Activated T-helper 1 cell treated with anti-CD3 and anti-CD28 coated beads, Interleukin-12 subunit alpha, Interleukin-12 subunit beta, Interleukin-2, Interleukin-4 antibody, amounts not matched to agents 30 ng/mL and 10 ng/mL and 1 ng/mL, durations not matched to agents 14 hours and 24 hours and 36 hours (primary cell): ENCODE measurements around the gene RGS9BP. TPM values are rescaled to one million over a fixed set of nuclear protein-coding genes. Genes with fewer than 3 reads are reported as not detected.
"Not testable (repeated sequence)": the region's sequence is repeated elsewhere in the genome, so short reads cannot be mapped to it uniquely, and the experiment has no call there.

ENCODE experiments used
- DNase-seq: peaks from one replicate; pipeline ENCODE4 v3.0.0; 2021; ENCODE audit warnings: low spot score
- H3K27ac Mint-ChIP-seq: one replicate; pipeline ENCODE4 v1.8.0; 2021; ENCODE audit warnings: mild to moderate bottlenecking, mixed read lengths
- H3K27me3 Mint-ChIP-seq: one replicate; pipeline ENCODE4 v1.8.0; 2022; ENCODE audit warnings: mild to moderate bottlenecking, moderate library complexity, mixed read lengths; ENCODE audit not compliant: insufficient read depth
- H3K36me3 Mint-ChIP-seq: one replicate; pipeline ENCODE4 v1.8.0; 2021; ENCODE audit warnings: low read depth, mixed read lengths
- H3K4me1 Mint-ChIP-seq: one replicate; pipeline ENCODE4 v1.8.0; 2021; ENCODE audit warnings: low read depth, mixed read lengths
- H3K4me3 Mint-ChIP-seq: one replicate; pipeline ENCODE4 v1.8.0; 2021; ENCODE audit warnings: mild to moderate bottlenecking, moderate library complexity, mixed read lengths
- H3K9me3 Mint-ChIP-seq: one replicate; pipeline ENCODE4 v1.8.0; 2021; ENCODE audit warnings: mixed read lengths
- intact Hi-C: fragments of 100-400 bp; cut with micrococcal nuclease; formaldehyde crosslinking; loops from one replicate; pipeline ENCODE4 v1.15.1; 2024
- total RNA-seq: library from RNA; stranded (reverse); gene quantifications from 2 replicates; pipeline ENCODE4 v1.2.3, GENCODE V29; 2022

Gene RGS9BP
- 0.17 TPM in 1 of 2 replicates, not detected in the other for total RNA-seq

DNA sequence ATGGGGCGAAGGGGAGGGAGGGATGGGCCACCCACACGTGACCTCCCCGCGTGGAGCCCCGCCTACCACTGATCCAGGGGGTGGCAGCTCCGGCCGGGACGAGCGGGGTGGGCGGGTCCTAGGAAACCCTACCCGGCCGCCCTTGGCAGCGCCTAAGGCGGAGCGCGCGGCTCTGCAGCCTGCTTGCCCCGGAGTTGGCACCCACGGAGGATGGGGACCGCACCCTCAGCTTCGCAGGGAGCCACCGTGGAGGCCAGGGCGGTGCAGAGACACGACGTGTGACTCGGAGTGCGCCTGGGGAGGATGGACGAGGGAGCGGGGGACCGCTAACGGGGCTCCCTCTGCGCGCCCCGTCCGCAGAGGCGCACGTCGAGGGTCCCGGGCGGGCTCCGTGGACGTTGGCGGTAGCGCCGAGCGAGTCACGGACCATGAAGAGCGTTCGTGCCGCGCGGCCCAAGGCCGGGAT is at the start of gene RGS9BP:
Gene RGS9BP, plus strand, starts transcription at position 129 of the 466 bp plus-strand sequence. CDS start 416 bp downstream, outside the sequence.
- peak; percentile 52 for DNase-seq
- Mint-ChIP-seq H3K27me3 (peaks cover 34% of the 10 kb centered on the region), H3K36me3 (no peaks in the 10 kb centered on the region), H3K4me1 (peaks cover 25% of the 10 kb centered on the region), H3K4me3 (peak within 1 kb of the TSS; percentile 88), H3K9me3 (no peaks in the 10 kb centered on the region), H3K27ac (peak within 1 kb of the TSS; percentile 71)
- intact Hi-C loops: loop anchor here (1.0 to 5.0 kb wide), 8 partner anchors 16 to 627 kb away; partner anchors contain the start of genes CEBPA, DPY19L3, FAAP24 and GPATCH1

DNA sequence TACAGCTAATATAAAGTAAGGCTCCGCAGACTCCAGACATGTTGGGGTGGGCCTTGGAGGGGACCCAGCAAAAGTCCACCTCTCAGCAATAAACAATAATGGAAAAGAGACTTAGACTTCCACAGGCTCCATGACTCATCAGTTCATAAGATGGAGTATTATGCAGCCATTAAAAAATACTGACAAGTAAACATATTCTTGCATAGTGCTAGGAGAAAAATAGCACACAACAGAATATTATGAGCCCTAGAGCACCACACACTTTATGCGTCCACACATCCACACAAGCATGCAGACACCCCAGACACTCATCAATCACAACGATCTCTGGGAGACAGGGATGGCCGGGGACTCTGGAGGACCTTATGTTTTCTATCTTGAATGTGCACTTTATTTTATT is 48.7 kb upstream of the RGS9BP start:
- Mint-ChIP-seq H3K4me3 (no peak overlapping the region), H3K27ac (no peak overlapping the region), H3K27me3 (no peaks in the 10 kb centered on the region), H3K9me3 (no peaks in the 10 kb centered on the region), H3K36me3 (peaks cover 12% of the 10 kb centered on the region), H3K4me1 (no peaks in the 10 kb centered on the region)
- intact Hi-C loops: no loop called here
- DNase-seq: no peak

DNA sequence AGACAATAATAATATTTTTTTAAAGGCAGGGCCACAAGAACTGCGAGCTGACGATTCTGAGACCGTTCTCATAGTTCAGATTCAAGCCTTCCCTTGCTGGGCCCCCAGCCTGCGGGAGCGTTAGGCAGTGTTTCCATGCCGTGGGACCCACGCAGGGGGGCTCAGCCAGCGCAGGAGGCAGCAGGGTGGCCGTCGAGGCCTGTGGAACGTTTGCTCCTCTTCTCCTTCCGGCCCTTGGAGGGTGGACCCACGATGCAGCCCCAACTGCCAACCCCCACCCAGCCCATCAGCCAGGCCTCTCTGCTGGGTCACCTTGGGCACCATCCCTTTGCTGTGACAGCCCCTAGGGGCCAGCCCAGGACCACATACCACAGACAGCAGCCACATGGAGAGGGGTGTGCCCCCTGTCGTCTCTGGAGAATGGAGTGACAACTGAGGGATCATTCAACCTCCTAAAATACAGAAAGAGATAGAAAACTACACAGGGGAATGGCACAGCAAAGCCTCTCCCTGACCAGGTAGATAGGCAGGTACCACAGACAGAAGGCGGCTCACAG is 47.9 kb upstream of the RGS9BP start:
- no peak overlapping the region for H3K4me3 Mint-ChIP-seq
- H3K27ac Mint-ChIP-seq: no peak overlapping the region
- DNase-seq: no peak
- H3K27me3 Mint-ChIP-seq: no peaks in the 10 kb centered on the region
- H3K9me3 Mint-ChIP-seq: no peaks in the 10 kb centered on the region
- H3K36me3 Mint-ChIP-seq: peaks cover 5% of the 10 kb centered on the region
- no peaks in the 10 kb centered on the region for H3K4me1 Mint-ChIP-seq
- intact Hi-C loops: no loop called here

DNA sequence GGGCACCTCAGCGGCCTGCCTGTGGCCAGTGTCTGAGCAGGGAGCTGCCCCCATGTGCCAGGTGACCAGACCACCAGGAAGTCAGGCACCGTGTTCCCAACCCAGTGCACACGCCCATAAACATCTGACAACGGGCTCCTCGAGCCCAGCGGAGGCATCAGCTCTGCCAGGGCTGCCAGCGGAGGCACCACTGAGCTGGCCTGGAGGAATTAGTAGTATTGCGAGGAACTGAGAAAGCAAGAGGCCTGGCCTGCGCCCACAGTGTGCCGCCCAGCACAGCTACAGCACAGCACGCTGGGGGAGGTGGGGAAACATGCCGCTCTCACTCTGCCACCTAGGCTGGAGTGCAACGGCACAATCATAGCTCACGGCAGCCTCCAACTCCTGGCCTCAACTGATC is 45.3 kb upstream of the RGS9BP start:
- no peak overlapping the region for H3K27ac Mint-ChIP-seq
- no peaks in the 10 kb centered on the region for H3K4me1 Mint-ChIP-seq
- no peaks in the 10 kb centered on the region for H3K9me3 Mint-ChIP-seq
- no peak overlapping the region for H3K4me3 Mint-ChIP-seq
- no peaks in the 10 kb centered on the region for H3K36me3 Mint-ChIP-seq
- no peaks in the 10 kb centered on the region for H3K27me3 Mint-ChIP-seq
- no peak for DNase-seq
- intact Hi-C loops: no loop called here

- Mint-ChIP-seq H3K9me3 (no peaks in the 10 kb centered on the region), H3K36me3 (peaks cover 3% of the 10 kb centered on the region), H3K4me3 (no peak overlapping the region), H3K27ac (no peak overlapping the region), H3K4me1 (no peaks in the 10 kb centered on the region), H3K27me3 (no peaks in the 10 kb centered on the region)
- DNase-seq: no peak
- intact Hi-C loops: no loop called here
Observed at GRCh38 chr19:32631381-32631780, 44.3 kb upstream of the RGS9BP start.

DNA sequence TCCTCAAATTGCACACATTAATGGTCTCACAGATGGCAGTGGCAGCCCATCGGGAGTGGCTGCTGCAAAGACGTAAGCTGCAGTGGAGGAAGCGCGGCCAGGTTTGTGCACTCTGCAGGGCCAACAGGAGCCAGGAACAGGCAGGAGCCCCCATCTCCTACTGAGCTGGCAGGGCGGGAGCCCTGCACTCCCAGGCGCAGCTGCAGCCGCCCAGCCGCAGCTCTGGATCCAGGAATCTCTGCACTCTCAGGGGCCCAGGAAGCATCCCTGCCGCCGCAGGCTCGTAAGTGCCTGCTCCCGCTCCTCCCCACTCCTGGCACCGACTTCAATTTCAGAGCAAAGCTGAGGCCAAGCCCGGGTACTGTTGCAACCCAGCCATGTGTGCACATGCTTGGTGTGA is 38.2 kb upstream of the RGS9BP start:
- H3K36me3 Mint-ChIP-seq: peaks cover 25% of the 10 kb centered on the region
- intact Hi-C loops: no loop called here
- no peak overlapping the region for H3K4me3 Mint-ChIP-seq
- DNase-seq: no peak
- no peaks in the 10 kb centered on the region for H3K9me3 Mint-ChIP-seq
- H3K27me3 Mint-ChIP-seq: no peaks in the 10 kb centered on the region
- H3K27ac Mint-ChIP-seq: no peak overlapping the region
- H3K4me1 Mint-ChIP-seq: no peaks in the 10 kb centered on the region

DNA sequence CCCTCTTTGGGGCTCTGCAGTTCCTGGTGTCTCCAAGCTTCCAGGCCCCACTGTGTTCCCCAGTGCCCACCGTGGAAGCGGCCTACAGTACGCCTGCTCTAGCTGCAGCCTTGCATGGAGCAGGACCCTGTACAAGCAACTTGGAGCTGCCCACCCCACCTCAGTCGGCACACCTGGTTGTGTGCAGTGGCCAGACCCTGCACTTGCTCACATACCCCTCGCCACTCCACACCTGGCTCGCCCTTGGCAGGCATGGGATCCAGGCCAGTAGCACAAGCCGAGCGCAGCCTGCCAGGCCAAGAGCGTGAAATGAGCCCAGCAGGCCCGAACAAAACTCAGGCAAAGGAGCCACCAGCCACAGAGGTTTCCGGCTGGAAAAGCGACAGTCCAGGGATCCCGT is 37.0 kb upstream of the RGS9BP start:
- Mint-ChIP-seq H3K36me3 (peaks cover 36% of the 10 kb centered on the region), H3K27me3 (no peaks in the 10 kb centered on the region)

DNA sequence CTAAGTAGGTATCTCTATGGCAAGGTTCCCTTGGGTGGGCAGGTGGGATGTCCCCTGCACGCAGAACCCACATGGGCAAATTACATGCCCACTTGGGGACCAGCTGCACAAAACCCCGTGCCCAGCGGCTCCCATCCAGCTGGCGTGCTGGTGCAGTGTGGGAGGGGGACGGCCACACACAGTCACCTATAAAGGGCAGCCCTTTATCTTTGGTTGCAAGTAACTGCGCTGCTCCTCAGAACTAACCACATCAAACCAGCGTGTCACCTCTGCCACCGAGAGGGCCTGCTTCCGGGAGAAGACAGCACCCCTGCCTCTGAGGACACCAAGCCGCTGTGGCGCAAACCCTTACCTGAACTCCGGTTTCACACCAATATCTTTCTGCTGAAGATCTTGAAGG is 32.9 kb upstream of the RGS9BP start:
- no peaks in the 10 kb centered on the region for H3K27me3 Mint-ChIP-seq
- peak overlapping the region; percentile 66 for H3K27ac Mint-ChIP-seq
- peak; percentile 49 for DNase-seq
- H3K4me1 Mint-ChIP-seq: peaks cover 25% of the 10 kb centered on the region
- intact Hi-C loops: loop anchor here (5.0 kb wide), 1 partner anchor 45 kb away; no protein-coding TSS in a partner anchor
- H3K9me3 Mint-ChIP-seq: no peaks in the 10 kb centered on the region
- no peak overlapping the region for H3K4me3 Mint-ChIP-seq
- H3K36me3 Mint-ChIP-seq: peaks cover 37% of the 10 kb centered on the region

More for the DNA sequence above, 37.0 kb upstream of the RGS9BP start:
- DNase-seq: no peak
- peaks cover 11% of the 10 kb centered on the region for H3K4me1 Mint-ChIP-seq
- H3K27ac Mint-ChIP-seq: no peak overlapping the region
- intact Hi-C loops: no loop called here
- H3K9me3 Mint-ChIP-seq: no peaks in the 10 kb centered on the region
- H3K4me3 Mint-ChIP-seq: no peak overlapping the region

- intact Hi-C loops: no loop called here
- peak overlapping the region; percentile 42 for H3K27ac Mint-ChIP-seq
- no peak overlapping the region for H3K4me3 Mint-ChIP-seq
- no peak for DNase-seq
- no peaks in the 10 kb centered on the region for H3K27me3 Mint-ChIP-seq
- H3K36me3 Mint-ChIP-seq: peaks cover 29% of the 10 kb centered on the region
- H3K9me3 Mint-ChIP-seq: no peaks in the 10 kb centered on the region
- H3K4me1 Mint-ChIP-seq: peaks cover 25% of the 10 kb centered on the region
Observed at GRCh38 chr19:32646556-32646955, 29.1 kb upstream of the RGS9BP start.

DNA sequence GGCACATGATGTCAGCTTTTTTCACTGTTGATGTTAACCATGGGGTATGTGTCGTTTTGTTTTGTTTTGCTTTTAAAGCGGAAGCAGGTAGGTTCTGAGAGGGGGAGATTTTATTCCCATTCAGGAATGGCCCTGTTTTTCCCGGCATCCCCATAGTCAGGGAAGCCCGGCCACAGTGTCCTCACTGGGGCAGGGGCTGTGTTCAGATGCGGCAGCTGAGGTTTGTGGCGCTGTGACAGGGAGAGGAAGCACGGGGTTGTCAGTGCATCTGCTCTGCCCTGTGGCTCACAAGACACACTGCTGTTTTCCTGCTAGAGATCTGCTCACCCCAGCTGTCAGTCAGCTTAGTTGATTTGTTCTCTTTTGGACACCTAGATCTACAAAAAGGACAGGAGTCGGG is 28.3 kb upstream of the RGS9BP start:
- no peak overlapping the region for H3K4me3 Mint-ChIP-seq
- H3K36me3 Mint-ChIP-seq: peaks cover 24% of the 10 kb centered on the region
- H3K27me3 Mint-ChIP-seq: no peaks in the 10 kb centered on the region
- intact Hi-C loops: no loop called here
- peaks cover 25% of the 10 kb centered on the region for H3K4me1 Mint-ChIP-seq
- DNase-seq: no peak
- no peak overlapping the region for H3K27ac Mint-ChIP-seq
- no peaks in the 10 kb centered on the region for H3K9me3 Mint-ChIP-seq

- H3K36me3 Mint-ChIP-seq: peaks cover 16% of the 10 kb centered on the region
- intact Hi-C loops: no loop called here
- DNase-seq: no peak
- no peak overlapping the region for H3K27ac Mint-ChIP-seq
- peaks cover 10% of the 10 kb centered on the region for H3K4me1 Mint-ChIP-seq
- H3K9me3 Mint-ChIP-seq: no peaks in the 10 kb centered on the region
- no peak overlapping the region for H3K4me3 Mint-ChIP-seq
- H3K27me3 Mint-ChIP-seq: no peaks in the 10 kb centered on the region
Observed at GRCh38 chr19:32649751-32650150, 25.9 kb upstream of the RGS9BP start.

DNA sequence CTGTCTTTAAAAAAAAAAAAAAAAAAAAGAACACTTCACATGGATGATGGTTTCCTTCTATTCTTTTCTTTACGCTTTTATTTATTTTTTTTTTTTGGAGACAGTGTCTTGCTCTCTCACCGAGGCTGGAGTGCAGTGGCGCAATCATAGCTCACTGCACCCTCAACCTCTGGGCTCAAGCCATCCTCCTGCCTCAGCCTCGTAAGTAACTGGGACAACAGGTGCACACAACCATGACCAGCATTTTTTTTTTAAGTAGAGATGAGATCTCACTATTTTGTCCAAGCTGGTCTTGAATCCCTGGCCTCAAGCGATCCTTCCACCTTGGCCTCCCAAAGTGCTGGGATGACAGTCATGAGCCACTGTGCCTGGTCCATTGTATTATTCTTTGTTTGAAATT is 25.0 kb upstream of the RGS9BP start:
- Mint-ChIP-seq H3K4me1 (peaks cover 10% of the 10 kb centered on the region), H3K9me3 (no peaks in the 10 kb centered on the region), H3K4me3 (no peak overlapping the region), H3K36me3 (peaks cover 19% of the 10 kb centered on the region), H3K27ac (no peak overlapping the region), H3K27me3 (no peaks in the 10 kb centered on the region)
- DNase-seq: no peak
- intact Hi-C loops: no loop called here

DNA sequence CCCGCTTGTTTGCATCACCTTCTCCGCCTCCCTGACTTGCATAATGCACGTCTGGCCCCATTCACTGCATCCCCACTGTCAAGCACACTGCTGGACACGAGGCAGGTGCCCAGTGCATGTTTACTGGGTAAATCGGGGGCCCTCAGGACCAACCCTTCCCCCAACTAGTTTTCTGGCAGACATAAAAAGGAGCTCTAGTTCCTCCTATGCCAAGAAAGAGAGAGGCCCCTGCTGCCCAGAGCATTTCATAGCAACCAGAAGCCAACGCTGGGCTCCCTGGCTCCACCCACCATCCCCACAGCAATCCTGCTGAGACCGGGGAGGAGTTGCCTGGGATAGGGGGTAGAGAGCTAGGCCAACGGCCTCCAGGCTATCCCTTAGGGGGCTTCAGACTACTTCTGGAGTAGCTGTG is 23.9 kb upstream of the RGS9BP start:
- peaks cover 22% of the 10 kb centered on the region for H3K36me3 Mint-ChIP-seq
- H3K27ac Mint-ChIP-seq: no peak overlapping the region
- no peaks in the 10 kb centered on the region for H3K9me3 Mint-ChIP-seq
- peaks cover 6% of the 10 kb centered on the region for H3K4me1 Mint-ChIP-seq
- no peak for DNase-seq
- no peak overlapping the region for H3K4me3 Mint-ChIP-seq
- intact Hi-C loops: no loop called here
- no peaks in the 10 kb centered on the region for H3K27me3 Mint-ChIP-seq

GRCh38 chr19:32652331-32652730 is 23.3 kb upstream of the RGS9BP start:
- H3K27ac Mint-ChIP-seq, H3K4me1 Mint-ChIP-seq, intact Hi-C loops, H3K27me3 Mint-ChIP-seq, H3K9me3 Mint-ChIP-seq, H3K4me3 Mint-ChIP-seq, DNase-seq: not testable (repeated sequence)
- H3K36me3 Mint-ChIP-seq: peaks cover 18% of the 10 kb centered on the region
